HG03460 (cell line): ENCODE measurements around the gene TRAPPC14.
"Not testable (repeated sequence)": the region's sequence is repeated elsewhere in the genome, so short reads cannot be mapped to it uniquely, and the experiment has no call there.

ENCODE experiments used
- ATAC-seq: cut with Tn5 transposase; IDR thresholded peaks from one replicate; pipeline ENCODE4 v1.9.1; 2021; ENCODE audit not compliant: unreplicated experiment

Gene TRAPPC14

DNA sequence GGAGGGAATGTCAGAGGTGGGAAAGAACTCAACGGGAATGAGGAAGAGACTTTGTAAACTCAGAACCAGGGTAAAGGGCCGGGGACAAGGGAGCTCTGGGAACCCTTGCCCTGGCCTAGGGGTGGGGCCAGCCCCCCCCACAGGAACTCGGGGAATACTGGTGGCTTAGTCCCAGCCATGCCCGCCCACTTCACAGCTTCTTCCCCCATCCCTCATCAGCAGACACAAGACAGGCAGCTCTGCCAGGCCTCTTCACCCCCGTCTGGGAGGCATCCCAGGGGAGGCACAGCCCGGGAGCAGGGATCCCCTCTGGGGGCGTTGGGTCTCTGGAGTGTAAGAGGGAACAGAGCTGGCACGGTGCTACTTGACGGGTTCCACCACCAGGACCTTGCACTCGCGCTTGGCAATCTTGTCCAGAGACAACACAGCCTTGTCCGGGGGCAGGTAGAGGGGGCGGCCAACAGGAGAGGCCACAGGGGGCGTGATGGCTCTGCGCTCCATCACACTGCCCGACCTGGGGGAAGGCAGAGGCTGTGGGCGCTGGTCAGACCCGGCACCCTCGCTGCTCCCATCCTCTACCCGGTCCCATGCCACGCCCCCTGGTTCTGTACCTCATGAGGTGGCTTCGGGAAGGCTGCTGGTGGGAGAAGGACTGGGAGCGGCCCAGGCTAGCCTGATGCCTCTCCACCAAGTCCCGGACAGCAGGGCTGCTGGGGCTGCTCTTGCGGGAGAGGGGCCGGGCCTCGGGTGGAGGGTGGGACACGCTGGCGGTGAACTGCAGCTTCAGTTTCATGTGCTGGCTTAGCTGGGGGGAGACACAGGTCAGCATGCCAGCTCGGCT lies 3.7 kb downstream of the TRAPPC14 start:
- ATAC-seq = no peak

DNA sequence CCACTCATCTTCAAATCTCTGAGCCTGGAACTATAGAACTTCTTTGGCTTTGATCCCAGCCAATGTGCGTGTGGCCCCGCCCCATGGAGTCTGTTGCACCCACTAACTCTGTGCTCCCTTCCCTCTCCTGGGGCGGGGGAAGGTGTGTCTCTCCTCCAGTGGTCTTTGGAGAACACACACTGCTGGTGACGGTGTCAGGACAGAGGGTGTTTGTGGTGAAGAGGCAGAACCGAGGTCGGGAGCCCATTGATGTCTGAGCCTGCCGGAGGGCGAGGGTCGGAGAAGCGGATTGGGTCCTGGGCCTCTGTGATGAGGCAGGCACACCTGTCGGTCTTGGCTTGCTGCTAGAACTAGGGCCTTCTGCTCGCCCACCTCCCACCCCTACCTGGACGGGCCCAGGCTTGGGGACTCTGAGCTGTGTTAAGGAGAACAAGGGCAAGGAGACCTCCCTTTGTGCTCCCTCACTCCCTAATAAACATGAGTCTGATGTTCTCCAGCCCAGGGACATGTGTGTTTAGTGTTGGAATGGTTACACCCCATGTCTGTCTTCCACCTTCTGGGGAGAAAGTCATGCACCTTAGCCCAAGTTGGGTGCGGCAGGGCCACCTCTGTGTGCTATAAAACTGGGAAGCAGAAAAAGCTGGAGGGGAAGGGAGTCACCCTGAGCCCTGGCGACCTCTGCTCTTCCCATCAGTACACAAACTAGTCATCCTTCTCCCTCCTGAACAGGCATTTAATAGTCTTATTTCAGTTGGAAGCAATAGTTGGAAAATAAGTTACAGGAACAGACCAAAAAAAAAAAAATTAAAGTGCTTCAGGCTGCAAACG lies 4.6 kb downstream of the TRAPPC14 start:
- ATAC-seq = no peak

DNA sequence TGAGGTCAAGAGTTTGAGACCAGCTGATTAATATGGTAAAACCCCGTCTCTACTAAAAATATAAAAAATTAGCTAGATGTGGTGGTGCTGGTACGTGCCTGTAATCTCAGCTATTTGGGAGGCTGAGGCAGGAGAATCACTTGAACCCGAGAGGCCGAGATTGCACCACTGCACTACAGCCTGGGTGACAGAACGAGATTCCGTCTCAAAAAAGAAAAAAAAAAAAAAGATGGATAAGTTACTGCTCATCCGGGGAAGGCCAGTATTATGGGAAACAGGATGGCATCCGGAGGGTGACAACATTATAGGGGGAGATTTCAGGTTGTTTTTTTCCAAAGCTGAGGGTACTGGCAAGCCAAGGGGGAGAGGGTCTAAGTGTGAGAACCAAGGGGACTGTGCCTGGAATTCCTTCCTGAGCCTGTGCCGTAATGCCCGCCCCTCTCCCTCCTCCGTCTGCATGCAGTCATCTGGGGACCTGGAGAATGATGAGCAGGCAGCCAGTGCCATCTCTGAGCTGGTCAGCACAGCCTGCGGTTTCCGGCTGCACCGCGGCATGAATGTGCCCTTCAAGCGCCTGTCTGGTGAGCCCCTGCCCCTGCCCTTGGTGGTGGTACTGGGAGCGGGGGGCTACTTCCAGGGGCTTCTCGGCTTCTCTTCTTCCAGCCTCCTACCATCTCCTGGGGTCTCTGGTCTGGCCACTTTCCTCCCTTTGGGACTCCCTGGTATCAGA lies 5.4 kb downstream of the TRAPPC14 start:
- ATAC-seq = no peak

DNA sequence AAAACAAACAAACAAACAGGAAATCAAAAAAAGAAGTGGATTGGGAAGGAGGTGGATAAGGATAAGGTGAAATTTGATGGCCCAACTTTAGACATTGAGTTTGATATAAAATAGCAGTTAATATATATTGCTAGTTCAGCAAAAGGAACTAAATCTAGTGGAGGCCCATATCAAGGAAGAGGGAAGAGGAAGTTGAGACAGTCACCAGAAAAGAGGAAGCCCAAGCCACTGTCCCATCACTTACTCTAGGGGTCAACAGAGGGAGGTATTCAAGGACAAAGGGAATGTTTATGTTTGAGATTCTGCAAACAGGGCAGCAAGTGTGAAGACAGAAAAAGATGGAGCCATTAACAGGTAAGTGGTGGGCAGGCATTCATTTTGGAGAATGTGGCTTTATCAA lies 6.1 kb downstream of the TRAPPC14 start:
- ATAC-seq = no peak

DNA sequence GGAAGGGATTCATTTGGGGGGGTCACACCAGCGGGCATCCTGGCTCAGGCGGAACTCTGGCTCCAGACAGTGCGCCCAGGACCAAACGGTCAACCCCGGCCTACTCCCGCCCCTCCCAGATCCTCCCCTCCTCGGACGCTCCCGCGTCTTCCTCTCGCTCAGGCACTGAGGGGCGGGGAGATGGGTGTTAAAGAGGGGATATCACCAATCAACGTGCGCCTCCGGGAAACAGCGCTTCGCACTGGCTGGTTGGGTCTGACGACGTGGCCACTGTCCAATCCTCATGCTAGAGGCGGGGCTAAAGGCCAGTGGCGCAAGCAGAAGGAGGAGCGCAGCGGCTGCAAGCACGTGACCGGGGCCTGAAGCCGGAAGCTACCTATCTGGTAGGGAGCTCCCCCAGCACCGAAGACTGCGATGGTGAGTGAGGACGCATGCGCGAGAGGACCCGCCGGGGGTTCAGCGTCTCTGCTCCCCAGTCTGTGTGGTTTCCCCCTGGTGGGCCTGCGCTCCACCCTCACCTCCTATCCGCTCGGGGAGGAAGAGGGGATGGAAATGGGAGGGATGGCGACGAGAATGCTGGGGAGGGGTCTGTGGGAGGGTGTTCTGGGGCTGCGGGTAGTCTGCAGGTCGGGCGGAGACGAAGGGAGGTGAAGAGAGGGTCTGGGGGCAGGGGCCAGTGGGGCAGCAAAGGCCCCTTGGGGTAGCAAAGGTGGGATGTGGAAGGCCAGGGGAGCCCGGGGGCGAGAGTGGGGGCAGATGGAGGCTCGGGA lies 9.8 kb downstream of the TRAPPC14 start, which contains the start of gene LAMTOR4:
Gene LAMTOR4, plus strand, starts transcription at position 360 of the 770 bp plus-strand sequence. Its CDS starts 55 bp downstream, at position 415.
- ATAC-seq = peak; percentile 98

DNA sequence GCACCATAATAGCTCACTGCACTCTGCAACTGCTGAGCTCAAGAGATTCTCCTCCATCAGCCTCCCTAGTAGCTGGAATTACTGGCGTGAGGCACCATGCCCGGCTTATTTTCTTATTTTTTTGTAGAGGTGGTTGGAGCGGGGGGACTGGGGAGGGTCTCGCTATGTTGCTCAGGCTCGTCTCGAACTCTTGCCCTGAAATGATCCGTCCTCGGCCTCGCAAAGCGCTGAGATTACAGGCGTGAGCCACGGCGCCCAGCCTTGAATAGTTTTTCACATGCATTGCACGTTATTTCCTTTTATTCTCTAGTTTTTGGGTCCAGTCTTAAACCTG lies 10.3 kb downstream of the TRAPPC14 start:
- no peak for ATAC-seq

DNA sequence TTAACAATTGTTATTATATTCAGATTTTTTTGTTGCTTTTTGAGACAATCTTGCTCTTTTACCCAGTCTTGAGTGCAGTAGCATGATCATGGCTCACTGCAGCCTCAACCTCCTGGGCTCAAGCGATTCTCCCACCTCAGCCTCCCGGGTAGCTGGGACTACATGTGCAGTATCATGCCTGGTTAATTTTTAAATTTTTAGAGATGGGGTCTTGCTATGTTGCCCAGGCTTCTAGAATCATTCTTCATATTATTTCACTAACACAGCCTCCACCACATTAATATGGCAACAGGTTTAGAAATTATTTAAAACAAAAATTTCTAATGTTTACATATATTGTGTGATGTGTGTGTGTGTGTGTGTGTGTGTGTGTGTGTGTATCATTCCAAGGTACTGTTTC lies 11.2 kb downstream of the TRAPPC14 start:
- no peak for ATAC-seq

DNA sequence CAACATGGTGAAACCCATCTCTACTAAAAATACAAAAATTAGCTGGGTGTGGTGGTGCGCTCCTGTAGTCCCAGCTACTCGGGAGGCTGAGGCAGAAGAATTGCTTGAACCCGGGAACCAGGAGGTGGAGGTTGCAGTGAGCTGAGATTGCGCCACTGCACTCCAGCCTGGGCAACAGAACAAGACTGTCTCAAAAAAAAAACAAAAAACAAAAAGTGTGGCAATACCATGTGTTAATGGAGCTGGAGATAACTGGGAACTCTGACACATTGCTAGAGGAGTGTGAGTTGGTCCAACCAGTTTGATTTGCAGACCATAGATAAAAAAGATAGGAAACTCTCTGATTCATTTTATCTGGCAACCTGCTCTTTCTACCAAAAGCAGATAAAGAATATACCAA lies 12.2 kb downstream of the TRAPPC14 start:
- not testable (repeated sequence) for ATAC-seq

DNA sequence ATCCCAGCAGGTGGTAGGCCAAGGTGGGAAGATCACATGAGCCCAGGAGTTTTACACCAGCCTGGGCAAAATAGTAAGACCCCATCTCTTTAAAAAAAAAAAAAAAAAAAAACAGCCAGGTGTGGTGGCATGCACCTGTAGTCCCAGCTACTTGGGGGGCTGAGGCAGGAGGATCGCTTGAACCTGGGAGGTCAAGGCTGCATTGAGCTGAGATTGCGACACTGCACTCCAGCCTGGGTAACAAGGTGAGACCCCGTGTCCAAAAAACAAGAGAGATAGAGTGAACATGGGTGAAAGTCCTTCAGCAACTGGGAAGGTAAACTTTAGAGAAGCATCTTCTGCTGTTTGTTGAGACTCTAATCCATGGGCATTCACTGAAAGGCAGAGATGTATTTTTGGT lies 16.1 kb downstream of the TRAPPC14 start:
- ATAC-seq = no peak

DNA sequence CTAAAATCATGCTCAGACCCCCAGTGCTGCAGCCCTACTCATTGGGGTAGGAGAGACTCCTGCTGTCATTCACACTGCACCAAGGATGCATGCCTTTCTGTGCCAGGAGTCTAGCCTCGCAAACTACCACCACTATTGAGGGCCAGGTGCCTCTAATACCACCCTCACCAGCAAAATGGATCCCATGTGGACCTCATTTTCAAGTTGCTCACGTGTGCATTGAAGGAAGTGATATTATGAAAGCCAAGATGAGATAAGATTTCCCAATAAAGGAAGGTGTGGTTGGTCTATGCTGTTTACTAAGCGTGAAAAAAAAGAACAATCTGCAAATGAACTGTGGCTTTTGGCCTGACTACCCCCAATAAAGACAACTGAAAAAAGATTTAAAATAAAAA lies 17.0 kb downstream of the TRAPPC14 start:
- no peak for ATAC-seq

DNA sequence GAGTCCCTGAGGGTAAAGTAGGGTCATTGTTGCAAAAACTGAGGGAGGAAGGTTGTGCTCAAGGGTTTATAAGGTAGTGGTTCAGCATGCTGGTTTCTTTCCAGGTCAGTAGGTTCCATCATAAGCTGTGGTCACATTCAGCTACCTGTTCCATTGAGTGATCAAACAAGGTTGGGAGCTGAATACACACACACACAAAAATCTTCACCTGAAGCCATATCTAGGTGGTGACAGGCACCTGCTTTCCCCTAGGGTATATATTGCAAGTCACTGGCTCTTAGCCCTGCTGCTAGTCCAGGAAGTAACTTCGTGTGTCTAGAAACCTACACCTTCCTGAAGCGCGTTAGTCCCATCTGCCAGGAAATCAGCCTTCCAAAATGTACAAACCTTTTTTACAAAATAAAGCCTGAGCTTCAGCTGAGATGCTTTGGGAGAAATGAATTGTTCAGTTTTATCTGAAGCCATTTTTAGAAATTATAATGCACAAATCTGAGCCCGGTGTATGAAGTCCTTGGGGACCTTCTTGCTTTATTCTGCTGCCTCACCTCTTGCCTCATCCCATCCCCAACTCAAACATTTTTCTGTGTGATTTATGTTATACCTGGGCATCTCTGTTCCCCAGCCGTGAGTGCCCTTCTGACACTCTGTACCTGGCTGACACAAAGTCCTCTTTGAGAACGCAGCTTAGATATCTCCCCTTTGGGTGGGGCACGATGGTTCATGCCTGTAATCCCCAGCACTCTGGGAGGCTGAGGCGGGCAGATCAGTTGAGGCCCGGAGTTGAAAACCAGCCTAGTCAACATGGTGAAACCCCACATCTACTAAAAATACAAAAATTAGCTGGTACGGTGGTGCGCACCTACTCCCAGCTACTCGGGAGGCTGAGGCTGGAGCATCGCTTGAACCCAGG lies 20.4 kb downstream of the TRAPPC14 start:
- no peak for ATAC-seq

DNA sequence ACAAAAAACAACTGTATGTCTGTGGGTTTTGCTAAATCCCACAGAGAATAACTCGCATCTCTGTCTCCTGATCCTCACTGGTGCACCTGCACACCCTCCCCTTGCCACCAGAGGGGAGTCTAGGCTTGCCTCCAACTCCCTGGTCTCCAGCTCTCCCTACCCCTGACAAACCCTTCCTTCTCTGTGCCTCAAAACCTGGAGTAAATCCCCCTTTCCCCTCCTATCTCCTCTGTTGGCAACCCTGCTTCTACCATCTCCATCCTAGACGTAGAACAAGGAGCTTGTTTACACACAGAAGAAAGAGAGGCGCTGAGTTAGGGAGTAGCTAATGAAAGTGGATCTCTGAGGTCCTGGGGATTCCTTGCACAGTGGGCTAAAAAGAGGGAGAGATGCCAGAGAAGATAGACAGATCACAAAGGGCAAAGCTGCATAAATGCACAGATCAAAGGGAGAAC lies 25.8 kb downstream of the TRAPPC14 start:
- ATAC-seq = peak; percentile 76

DNA sequence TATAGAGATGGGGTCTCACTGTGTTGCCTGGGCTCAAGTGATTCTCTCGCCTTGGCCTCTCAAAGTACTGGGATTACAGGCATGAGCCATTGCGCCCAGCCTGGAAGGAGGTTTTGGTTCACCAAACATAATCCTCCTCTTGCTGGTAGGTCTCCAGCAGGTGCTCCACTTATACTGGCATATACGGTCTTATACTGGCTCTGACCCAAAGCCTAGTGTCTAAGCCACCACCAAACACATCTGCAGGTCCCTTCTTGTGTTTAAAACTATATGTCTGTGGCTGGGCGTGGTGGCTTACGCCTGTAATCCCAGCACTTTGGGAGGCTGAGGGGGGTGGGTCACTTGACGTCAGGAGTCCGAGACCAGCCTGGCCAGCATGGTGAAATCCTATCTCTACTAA lies 26.4 kb downstream of the TRAPPC14 start:
- no peak for ATAC-seq

DNA sequence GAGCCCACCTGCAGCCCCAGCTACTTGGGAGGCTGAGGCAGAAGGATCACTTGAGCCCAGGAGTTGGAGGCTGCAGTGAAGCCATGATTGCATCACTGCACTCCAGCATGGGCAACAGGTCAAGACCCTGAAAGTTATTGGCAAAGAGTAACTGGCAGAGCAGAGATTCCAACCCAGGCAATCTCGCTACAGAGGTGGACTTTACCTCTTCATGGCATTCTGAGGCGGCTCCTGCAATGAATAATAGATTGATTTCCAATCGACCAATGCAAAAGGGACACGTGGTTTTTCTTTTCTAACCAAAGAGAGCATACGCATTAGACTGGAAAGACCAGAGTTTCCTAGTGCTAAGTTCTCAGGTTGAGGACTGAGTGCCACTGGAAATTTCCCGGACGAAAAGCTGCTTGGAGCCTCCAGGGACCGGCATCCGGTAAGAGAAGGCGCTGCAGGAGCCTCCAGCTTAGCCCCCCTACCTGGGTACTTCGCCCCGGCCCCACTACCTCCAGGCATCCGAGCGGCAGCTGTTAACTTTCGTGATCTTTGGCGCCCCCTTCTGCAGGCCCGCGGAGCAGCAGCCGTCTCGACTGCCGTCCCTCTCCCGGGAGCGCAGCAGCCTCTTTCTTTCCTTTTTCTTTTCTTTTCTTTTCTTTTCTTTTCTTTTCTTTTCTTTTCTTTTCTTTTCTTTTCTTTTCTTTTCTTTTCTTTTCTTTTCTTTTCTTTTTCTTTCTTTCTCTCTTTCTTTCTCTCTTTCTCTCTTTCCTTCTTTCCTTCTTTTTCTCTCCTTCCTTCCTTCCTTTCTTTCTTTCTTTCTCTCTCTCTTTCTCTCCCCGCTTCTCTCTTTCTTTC lies 27.7 kb downstream of the TRAPPC14 start:
- no peak for ATAC-seq

DNA sequence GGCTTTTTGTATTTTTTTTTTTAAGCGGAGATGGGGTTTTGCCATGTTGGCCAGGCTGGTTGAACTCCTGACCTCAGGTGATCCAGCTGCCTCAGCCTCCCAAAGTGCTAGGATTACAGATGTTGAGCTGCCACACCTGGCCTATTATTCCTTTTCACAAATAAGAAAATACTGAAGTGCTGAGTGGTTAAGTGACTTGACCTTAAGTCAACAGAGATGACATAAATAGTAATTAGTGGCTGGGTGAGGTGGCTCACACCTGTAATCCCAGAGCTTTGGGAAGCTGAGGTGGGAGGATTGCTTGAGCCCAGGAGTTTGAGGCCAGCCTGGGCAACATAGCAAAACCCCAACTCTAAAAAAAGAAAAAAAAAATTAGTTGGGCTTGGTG lies 28.3 kb downstream of the TRAPPC14 start:
- not testable (repeated sequence) for ATAC-seq

DNA sequence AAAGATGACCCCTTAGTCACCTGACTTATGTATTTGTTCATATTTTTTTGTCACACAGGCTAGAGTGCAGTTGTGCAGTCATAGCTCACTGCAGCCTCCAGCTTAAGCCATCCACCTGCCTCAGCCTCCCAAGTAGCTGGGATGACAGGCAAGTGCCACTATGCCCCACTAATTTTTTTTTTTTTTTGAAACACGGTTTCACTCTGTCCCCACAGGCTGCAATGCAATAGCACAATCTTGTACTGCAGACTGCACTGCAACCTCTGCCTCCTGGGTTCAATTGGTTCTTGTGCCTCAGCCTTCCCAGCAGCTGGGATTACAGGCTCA lies 29.9 kb downstream of the TRAPPC14 start:
- no peak for ATAC-seq

DNA sequence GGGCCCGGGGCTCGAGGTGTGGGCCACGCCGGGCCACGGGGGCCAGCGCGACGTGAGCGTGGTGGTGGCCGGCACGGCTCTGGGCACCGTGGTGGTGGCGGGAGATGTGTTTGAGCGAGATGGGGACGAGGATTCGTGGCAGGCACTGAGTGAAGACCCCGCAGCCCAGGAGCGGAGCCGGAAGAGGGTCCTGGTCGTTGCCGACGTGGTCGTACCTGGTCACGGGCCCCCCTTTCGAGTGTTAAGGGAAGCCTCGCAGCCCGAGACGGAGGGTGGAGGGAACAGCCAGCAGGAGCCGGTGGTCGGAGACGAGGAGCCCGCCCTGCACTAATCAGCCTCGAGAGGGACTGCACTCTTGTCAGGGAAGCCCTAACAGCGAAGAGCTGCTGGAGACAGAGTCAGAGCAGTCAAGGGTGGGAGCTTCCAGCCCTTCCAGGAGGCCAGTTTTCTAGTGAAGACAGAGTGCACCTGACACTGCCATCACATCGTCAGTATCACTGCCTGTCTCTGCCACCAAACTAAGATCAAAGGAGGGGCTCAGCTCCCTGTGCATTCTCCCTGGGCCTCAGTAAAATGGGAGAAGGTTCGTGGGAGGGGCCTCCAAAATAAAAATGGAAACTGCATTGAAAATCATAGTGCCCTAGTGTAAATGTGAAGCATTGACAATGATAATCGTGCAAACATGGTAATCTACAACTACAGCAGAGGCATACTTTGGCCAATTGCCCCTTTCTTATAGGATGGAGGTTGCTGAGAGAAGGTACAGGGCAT lies 30.5 kb downstream of the TRAPPC14 start:
- no peak for ATAC-seq
